Endothelial cell (in vitro differentiated cells): ENCODE data around the gene ASF1B. TPM values are rescaled to one million over a fixed set of nuclear protein-coding genes. Genes with fewer than 3 reads are reported as not detected.

Source experiments
- DNase-seq: peaks from one replicate; pipeline ENCODE4 v3.0.0; 2021; ENCODE audit warnings: low spot score
- H3K27ac Mint-ChIP-seq: one replicate; pipeline ENCODE4 v1.8.0; 2021; ENCODE audit warnings: mixed read lengths, inconsistent platforms; ENCODE audit not compliant: unreplicated experiment
- H3K27me3 Mint-ChIP-seq: one replicate; pipeline ENCODE4 v1.8.0; 2021; ENCODE audit warnings: mild to moderate bottlenecking, moderate library complexity, mixed read lengths, inconsistent platforms; ENCODE audit not compliant: unreplicated experiment
- H3K36me3 Mint-ChIP-seq: one replicate; pipeline ENCODE4 v1.8.0; 2021; ENCODE audit warnings: mild to moderate bottlenecking, low read depth, mixed read lengths, inconsistent platforms; ENCODE audit not compliant: unreplicated experiment
- H3K4me1 Mint-ChIP-seq: one replicate; pipeline ENCODE4 v1.8.0; 2021; ENCODE audit warnings: mild to moderate bottlenecking, mixed read lengths, inconsistent platforms; ENCODE audit not compliant: unreplicated experiment
- H3K4me3 Mint-ChIP-seq: one replicate; pipeline ENCODE4 v1.8.0; 2021; ENCODE audit warnings: mild to moderate bottlenecking, mixed read lengths, inconsistent platforms; ENCODE audit not compliant: unreplicated experiment
- H3K9me3 Mint-ChIP-seq: one replicate; pipeline ENCODE4 v1.8.0; 2021; ENCODE audit warnings: mixed read lengths, inconsistent platforms; ENCODE audit not compliant: unreplicated experiment
- CTCF ChIP-seq: fragments of 200-600 bp; sonication (generic); IDR thresholded peaks from one replicate; pipeline ENCODE4 v1.5.0; 2021; ENCODE audit warnings: antibody characterized with exemption; ENCODE audit not compliant: unreplicated experiment
- total RNA-seq: library from RNA; stranded (reverse); fragmentation: NEBNext Ultra II Directional; extraction: Animal tissue kit (Norgen Biotek cat#: 25700); gene quantifications from one replicate; pipeline ENCODE4 v1.2.1, GENCODE V29; 2021; ENCODE audit not compliant: unreplicated experiment

Gene ASF1B
- total RNA-seq, 1 donor from 2014 or later, result 7.1 TPM

GRCh38 chr19:14088634-14089411 is 47.6 kb downstream of the ASF1B start:
- H3K36me3 Mint-ChIP-seq, result peaks cover 12% of the 10 kb centered on the region
- peak overlapping the region; percentile 67 for H3K27ac Mint-ChIP-seq
- H3K4me3 Mint-ChIP-seq, result peak overlapping the region; percentile 87
- no peak for DNase-seq
- H3K9me3 Mint-ChIP-seq, result no peaks in the 10 kb centered on the region
- peaks cover 5% of the 10 kb centered on the region for H3K4me1 Mint-ChIP-seq
- no peak for TF ChIP-seq CTCF
- H3K27me3 Mint-ChIP-seq, result peaks cover 17% of the 10 kb centered on the region

DNA sequence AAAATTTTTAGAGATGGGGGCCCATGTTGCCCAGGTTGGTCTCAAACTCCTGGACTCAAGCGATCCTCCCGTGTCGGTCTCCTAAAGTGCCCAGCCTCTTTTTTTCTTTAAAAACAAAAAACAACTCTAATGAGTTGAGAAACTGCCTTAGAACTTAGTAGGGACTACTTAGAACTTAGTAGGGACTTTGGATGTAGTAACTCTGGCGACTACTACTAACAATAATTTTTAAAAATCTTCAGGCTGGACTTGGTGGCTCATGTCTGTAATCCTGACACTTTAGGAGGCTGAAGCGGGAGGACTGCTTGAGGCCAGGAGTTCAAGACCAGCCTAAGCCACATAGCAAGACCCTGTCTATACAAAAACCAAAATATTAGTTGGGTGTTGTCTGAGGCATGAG is 50.3 kb downstream of the ASF1B start:
- no peaks in the 10 kb centered on the region for H3K9me3 Mint-ChIP-seq
- no peak for DNase-seq
- H3K36me3 Mint-ChIP-seq, result peaks cover 12% of the 10 kb centered on the region
- H3K4me1 Mint-ChIP-seq, result peaks cover 12% of the 10 kb centered on the region
- no peak for TF ChIP-seq CTCF
- peaks cover 10% of the 10 kb centered on the region for H3K27me3 Mint-ChIP-seq
- no peak overlapping the region for H3K27ac Mint-ChIP-seq
- no peak overlapping the region for H3K4me3 Mint-ChIP-seq

DNA sequence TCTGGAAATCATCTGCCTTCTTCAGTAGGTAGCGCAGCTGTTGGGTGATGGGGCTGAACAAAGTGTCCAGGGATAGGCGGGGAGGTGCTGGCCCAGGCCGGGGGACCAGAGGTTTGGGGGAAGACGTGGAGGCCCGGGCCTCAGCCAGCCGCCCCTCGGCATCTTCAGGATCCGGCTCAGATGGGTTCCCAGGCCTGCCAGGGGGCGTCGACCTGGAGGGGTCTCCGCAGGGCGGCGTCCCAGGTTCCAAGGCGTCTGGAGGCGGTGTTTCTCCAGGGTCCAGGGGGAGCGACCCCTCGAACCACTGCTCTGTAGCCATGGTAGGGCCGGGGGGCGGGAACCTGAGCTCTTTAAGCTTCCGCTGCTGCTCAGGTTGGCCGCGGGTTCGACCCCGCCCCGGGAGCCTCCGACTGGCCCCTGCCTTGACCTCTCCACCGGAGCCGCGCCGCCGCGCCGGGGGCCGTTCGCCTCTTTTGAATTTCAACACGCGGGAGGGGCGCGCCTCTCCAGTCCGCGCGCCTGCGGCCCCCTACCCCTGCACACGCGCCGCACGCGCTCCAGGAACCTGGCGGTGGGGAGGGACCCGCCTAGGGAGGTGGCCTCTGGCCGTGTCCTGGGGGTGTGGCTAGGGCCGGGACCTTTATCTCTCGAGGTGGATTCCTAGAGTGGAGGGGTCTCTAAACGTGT is 50.9 kb downstream of the ASF1B start, which contains the start of gene C19orf67:
Gene C19orf67, minus strand, starts transcription at position 475 of the 687 bp plus-strand sequence. Its CDS starts 156 bp downstream, at position 319.
- no peak within 1 kb of the TSS for H3K27ac Mint-ChIP-seq
- peaks cover 12% of the 10 kb centered on the region for H3K4me1 Mint-ChIP-seq
- no peak for DNase-seq
- no peak for TF ChIP-seq CTCF
- H3K27me3 Mint-ChIP-seq, result peaks cover 11% of the 10 kb centered on the region
- no peaks in the 10 kb centered on the region for H3K9me3 Mint-ChIP-seq
- peaks cover 12% of the 10 kb centered on the region for H3K36me3 Mint-ChIP-seq
- peak within 1 kb of the TSS; percentile 32 for H3K4me3 Mint-ChIP-seq

GRCh38 chr19:14082675-14082960 is 53.8 kb downstream of the ASF1B start:
- H3K4me3 Mint-ChIP-seq, result peak overlapping the region; percentile 71
- peaks cover 1% of the 10 kb centered on the region for H3K36me3 Mint-ChIP-seq
- no peak for TF ChIP-seq CTCF
- no peak for DNase-seq
- peaks cover 13% of the 10 kb centered on the region for H3K4me1 Mint-ChIP-seq
- no peaks in the 10 kb centered on the region for H3K9me3 Mint-ChIP-seq
- peaks cover 6% of the 10 kb centered on the region for H3K27me3 Mint-ChIP-seq
- H3K27ac Mint-ChIP-seq, result no peak overlapping the region
